GM12878 (cell line): ENCODE data around the gene CYTIP. TPM values are rescaled to one million over a fixed set of nuclear protein-coding genes. Genes with fewer than 3 reads are reported as not detected.

Source experiments
- ATAC-seq: fragments of 200-7000 bp; cut with Tn5 transposase; 3 replicates; pipeline ENCODE4 v1.9.1; 2020; ENCODE audit warnings: mild to moderate bottlenecking, moderate library complexity
- BruUV-seq: library from RNA; stranded (reverse); fragments of 400-500 nt; replicated peaks from 2 replicates; lab custom pipeline; 2021; lab: Mats Ljungman, UMichigan
- CTCF ChIA-PET: fragments of 300-600 bp; sonication (Branson Sonifier 250); formaldehyde crosslinking; extraction: SDS; loops from one replicate; lab custom pipeline; 2021; ENCODE audit warnings: inconsistent platforms; lab: Yijun Ruan, JAX
- POLR2A ChIA-PET: fragments of 350-600 bp; formaldehyde crosslinking; extraction: SDS; loops from one replicate; lab custom pipeline; 2021; ENCODE audit warnings: inconsistent platforms; lab: Charles Lee
- RAD21 ChIA-PET: fragments of 300-600 bp; sonication (Branson Sonifier 250); formaldehyde crosslinking; loops from one replicate; lab custom pipeline; 2023; ENCODE audit warnings: antibody characterized with exemption; ENCODE audit not compliant: unreplicated experiment; lab: Charles Lee
- SMC1A ChIA-PET: fragments of 300-600 bp; sonication (Branson Sonifier 250); formaldehyde crosslinking; loops from one replicate; lab custom pipeline; 2023; ENCODE audit not compliant: unreplicated experiment, uncharacterized antibody; lab: Charles Lee
- DNase-seq: peaks from one replicate; pipeline ENCODE4 v3.0.0-alpha.2; 2011; ENCODE audit warnings: low read depth, low spot score
- FAIRE-seq: peaks from 3 replicates; lab custom pipeline; 2011; peaks lifted over from hg19 to GRCh38; lab: Jason Lieb, UNC
- H2AFZ ChIP-seq: 2 replicates; pipeline ENCODE4 v1.6.0; 2011; ENCODE audit warnings: low read depth, low read length, control low read depth; ENCODE audit not compliant: control insufficient read depth
- H3K27ac ChIP-seq: 2 replicates; pipeline ENCODE4 v1.5.1; 2011; ENCODE audit warnings: control low read depth; ENCODE audit not compliant: control insufficient read depth, insufficient read depth
- H3K27me3 ChIP-seq, 2 experiments: replicated peaks in 1 of 2; 2 replicates each; pipeline versions ENCODE4 v1.6.0 to v1.6.1; 2011; ENCODE audit warnings: low read length in 1 of 2; ENCODE audit not compliant: control insufficient read depth in 2 of 2, insufficient read depth in 2 of 2
- H3K36me3 ChIP-seq, 2 experiments: 2 replicates each; pipeline ENCODE4 v1.5.1; 2011; ENCODE audit warnings: low read length in 1 of 2; ENCODE audit not compliant: control insufficient read depth in 2 of 2, insufficient read depth in 2 of 2
- H3K4me1 ChIP-seq: 2 replicates; pipeline ENCODE4 v1.6.1; 2011; ENCODE audit warnings: mild to moderate bottlenecking, low read length, moderate library complexity, mixed read lengths; ENCODE audit not compliant: control insufficient read depth, insufficient read depth
- H3K4me2 ChIP-seq: 2 replicates; pipeline ENCODE4 v1.6.0; 2011; ENCODE audit warnings: control low read depth; ENCODE audit not compliant: control insufficient read depth, insufficient read depth
- H3K4me3 ChIP-seq: fragments of 200-600 bp; sonication (generic); 2 replicates; pipeline ENCODE4 v1.5.1; 2016
- H3K79me2 ChIP-seq: 2 replicates; pipeline ENCODE4 v1.6.0; 2011; ENCODE audit warnings: low read length; ENCODE audit not compliant: control insufficient read depth, insufficient read depth
- H3K9ac ChIP-seq: 2 replicates; pipeline ENCODE4 v1.8.0; 2011; ENCODE audit warnings: low read length, control low read depth, mixed read lengths; ENCODE audit not compliant: control insufficient read depth, insufficient read depth
- H3K9me3 ChIP-seq: replicated peaks from 3 replicates; pipeline ENCODE4 v1.5.1; 2011; ENCODE audit warnings: mild to moderate bottlenecking, low read length; ENCODE audit not compliant: control insufficient read depth, insufficient read depth
- H4K20me1 ChIP-seq: 2 replicates; pipeline ENCODE4 v1.6.0; 2011; ENCODE audit not compliant: control insufficient read depth, insufficient read depth
- CHD1 ChIP-seq: IDR thresholded peaks from 2 replicates; pipeline ENCODE4 v1.6.1; 2012; ENCODE audit warnings: low read depth, low read length, improper control_type of control experiment
- HDAC2 ChIP-seq: fragments of 200-600 bp; sonication (generic); IDR thresholded peaks from 2 replicates; pipeline ENCODE4 v1.6.1; 2017
- PBX3 ChIP-seq: IDR thresholded peaks from 2 replicates; pipeline ENCODE4 v1.6.1; 2011; ENCODE audit warnings: mild to moderate bottlenecking, low read depth, low read length, moderate library complexity; ENCODE audit not compliant: insufficient replicate concordance
- SPI1 ChIP-seq: IDR thresholded peaks from 2 replicates; pipeline ENCODE4 v1.6.1; 2011; ENCODE audit warnings: low read depth, mild to moderate bottlenecking, low read length, moderate library complexity, borderline replicate concordance; ENCODE audit not compliant: insufficient read depth
- in situ Hi-C: fragments of 300-500 bp; cut with MboI; formaldehyde crosslinking; loops from 9 replicates; pipeline ENCODE4 v1.14.3; 2018; ENCODE audit warnings: mixed read lengths
- intact Hi-C: fragments of 100-400 bp; cut with micrococcal nuclease; formaldehyde crosslinking; loops from one replicate; pipeline ENCODE4 v1.14.2; 2022; ENCODE audit not compliant: unreplicated experiment
- polyA plus RNA-seq, 11 experiments: library from polyadenylated mRNA; depleted of rRNA in 4 of 11; unstranded in 6 of 11; stranded (reverse) in 5 of 11; fragments of >200 nt; fragmentation: Nextera tagmentation in 4 of 11; fragmentation: Illumina TruSeq in 1 of 11; extraction: Ambion mirVana in 4 of 11; extraction: Trizol in 1 of 11; gene quantifications; 1 replicate in 1 of 11; 2 replicates in 10 of 11; pipeline versions ENCODE4 v1.2.1 to v1.2.3, GENCODE V29; 2011 to 2016; ENCODE audit warnings: inconsistent platforms in 2 of 11, missing spikeins in 2 of 11, low read depth in 1 of 11
- total RNA-seq, 4 experiments: library from RNA; depleted of rRNA in 3 of 4; stranded (reverse); fragments of >200 nt in 3 of 4; fragmentation: Illumina TruSeq in 1 of 4; extraction: Trizol in 1 of 4; gene quantifications; 2 replicates each; pipeline versions ENCODE4 v1.2.1 to v1.2.3, GENCODE V29; 2013 to 2021

Gene CYTIP
- total and polyA plus RNA-seq, 10 of the 15 experiments (the other 5 are each of a cell fraction or from before 2014, with no cell fraction given), result 55.1 to 178 (median 73.4) TPM

- intact Hi-C loops, result loop anchor here (5.0 to 10.0 kb wide), 3 partner anchors 146 to 319 kb away; partner anchors contain the start of gene ERMN
- SMC1A ChIA-PET, result interaction anchor here (1.0 to 2.4 kb wide), 15 partner anchors 7 to 171 kb away, joined by 3 to 12 read pairs (median 5); partner anchors contain the start of genes CYTIP and ERMN
- Histone ChIP-seq H3K4me1 (peaks cover 25% of the 10 kb centered on the region), H3K4me2 (no peak overlapping the region), H3K4me3 (no peak overlapping the region), H3K9ac (no peak overlapping the region)
- in situ Hi-C loops, result no loop called here
- POLR2A ChIA-PET, result interaction anchor here (1.5 to 2.4 kb wide), 3 partner anchors 19 to 33 kb away, joined by 4 to 12 read pairs (median 5); partner anchors contain the start of gene CYTIP
- RAD21 ChIA-PET, result interaction anchor here (0.9 to 2.0 kb wide), 6 partner anchors 19 to 146 kb away, joined by 4 to 12 read pairs (median 7); partner anchors contain the start of gene CYTIP
- DNase-seq, result no peak
- CTCF ChIA-PET, result interaction anchor here (1.1 to 2.0 kb wide), 7 partner anchors 15 to 146 kb away, joined by 3 to 13 read pairs (median 6); no protein-coding TSS in a partner anchor
- no peak for TF ChIP-seq CHD1
- no peak for TF ChIP-seq SPI1
- no peak for TF ChIP-seq HDAC2
- TF ChIP-seq PBX3, result peak; percentile 20
- TF ChIP-seq, all 136 proteins: peak for 1
- ATAC-seq (no peak), FAIRE-seq (no peak)
- no TSS peak for BruUV-seq
- no peaks in the 10 kb centered on the region; the same call in 2 of the 3 replicates for H3K9me3 ChIP-seq
- H2AFZ ChIP-seq, result no peak overlapping the region
- H3K27ac ChIP-seq, result no peak overlapping the region
- H3K27me3 ChIP-seq, result no peaks in the 10 kb centered on the region
- H4K20me1 ChIP-seq, result no peaks in the 10 kb centered on the region
- H3K36me3 ChIP-seq, result no peaks in the 10 kb centered on the region
- peaks cover 13% of the 10 kb centered on the region for H3K79me2 ChIP-seq
These were observed 29.7 kb upstream of the CYTIP start for GRCh38 chr2:157473581-157473980.
